Calu3 (cell line): ENCODE measurements around the gene PKP1. TPM values are rescaled to one million over a fixed set of nuclear protein-coding genes. Genes with fewer than 3 reads are reported as not detected.
"Not testable (repeated sequence)": the region's sequence is repeated elsewhere in the genome, so short reads cannot be mapped to it uniquely, and the experiment has no call there.

ENCODE experiments used
- Bru-seq: library from RNA; stranded (reverse); fragments of 400-500 nt; gene quantifications from one replicate; lab custom pipeline; 2021; lab: Mats Ljungman, UMichigan
- BruChase-seq, 2 experiments: library from RNA; stranded (reverse); fragments of 400-500 nt; gene quantifications; one replicate each; lab custom pipeline; 2021; lab: Mats Ljungman, UMichigan
- BruUV-seq: library from RNA; stranded (reverse); fragments of 400-500 nt; replicated peaks from 2 replicates; lab custom pipeline; 2021; lab: Mats Ljungman, UMichigan
- CTCF ChIA-PET: fragments of 300-600 bp; sonication (Branson Sonifier 250); formaldehyde crosslinking; loops from one replicate; lab custom pipeline; 2022; ENCODE audit warnings: antibody characterized with exemption; lab: Charles Lee
- DNase-seq: peaks from one replicate; pipeline ENCODE4 v3.0.0; 2022
- H3K27ac Mint-ChIP-seq: one replicate; pipeline ENCODE4 v1.8.0; 2022; ENCODE audit warnings: mixed read lengths; ENCODE audit not compliant: unreplicated experiment
- H3K27me3 Mint-ChIP-seq: one replicate; pipeline ENCODE4 v1.8.0; 2022; ENCODE audit warnings: mixed read lengths; ENCODE audit not compliant: unreplicated experiment
- H3K36me3 Mint-ChIP-seq: one replicate; pipeline ENCODE4 v1.8.0; 2022; ENCODE audit warnings: mild to moderate bottlenecking, moderate library complexity, mixed read lengths; ENCODE audit not compliant: insufficient read depth, unreplicated experiment
- H3K4me1 Mint-ChIP-seq: one replicate; pipeline ENCODE4 v1.8.0; 2022; ENCODE audit warnings: mild to moderate bottlenecking, low read depth, mixed read lengths; ENCODE audit not compliant: unreplicated experiment
- H3K4me3 Mint-ChIP-seq: one replicate; pipeline ENCODE4 v1.8.0; 2022; ENCODE audit warnings: mild to moderate bottlenecking, low read depth, moderate library complexity, mixed read lengths; ENCODE audit not compliant: unreplicated experiment
- H3K9me3 Mint-ChIP-seq: one replicate; pipeline ENCODE4 v1.8.0; 2022; ENCODE audit warnings: low read depth, mixed read lengths; ENCODE audit not compliant: unreplicated experiment
- intact Hi-C: fragments of 100-400 bp; cut with micrococcal nuclease; formaldehyde crosslinking; loops from one replicate; pipeline ENCODE4 v1.10.0; 2022; ENCODE audit not compliant: unreplicated experiment
- long read RNA-seq: library from polyadenylated mRNA; stranded (forward); transcript quantifications from one replicate; pipeline ENCODE4 v2.0.0, GENCODE V29; 2022
- total RNA-seq: library from RNA; stranded (reverse); gene quantifications from 2 replicates; pipeline ENCODE4 v1.2.3, GENCODE V29; 2022
- TF ChIP-seq, protein P1 (sequence below): fragments of 200-600 bp; IDR thresholded peaks from one replicate; pipeline ENCODE4 v1.8.0; 2022; ENCODE audit warnings: antibody characterized with exemption; ENCODE audit not compliant: unreplicated experiment

PKP1 gene, protein sequence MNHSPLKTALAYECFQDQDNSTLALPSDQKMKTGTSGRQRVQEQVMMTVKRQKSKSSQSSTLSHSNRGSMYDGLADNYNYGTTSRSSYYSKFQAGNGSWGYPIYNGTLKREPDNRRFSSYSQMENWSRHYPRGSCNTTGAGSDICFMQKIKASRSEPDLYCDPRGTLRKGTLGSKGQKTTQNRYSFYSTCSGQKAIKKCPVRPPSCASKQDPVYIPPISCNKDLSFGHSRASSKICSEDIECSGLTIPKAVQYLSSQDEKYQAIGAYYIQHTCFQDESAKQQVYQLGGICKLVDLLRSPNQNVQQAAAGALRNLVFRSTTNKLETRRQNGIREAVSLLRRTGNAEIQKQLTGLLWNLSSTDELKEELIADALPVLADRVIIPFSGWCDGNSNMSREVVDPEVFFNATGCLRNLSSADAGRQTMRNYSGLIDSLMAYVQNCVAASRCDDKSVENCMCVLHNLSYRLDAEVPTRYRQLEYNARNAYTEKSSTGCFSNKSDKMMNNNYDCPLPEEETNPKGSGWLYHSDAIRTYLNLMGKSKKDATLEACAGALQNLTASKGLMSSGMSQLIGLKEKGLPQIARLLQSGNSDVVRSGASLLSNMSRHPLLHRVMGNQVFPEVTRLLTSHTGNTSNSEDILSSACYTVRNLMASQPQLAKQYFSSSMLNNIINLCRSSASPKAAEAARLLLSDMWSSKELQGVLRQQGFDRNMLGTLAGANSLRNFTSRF
- 0.09 and 0.17 TPM in 2 replicates for total RNA-seq
- percentile 7 among the genes with signal in this experiment for Bru-seq, nascent RNA
- percentile 9 among the genes with signal in this experiment for BruChase-seq, experiment 1, labeled RNA remaining after a 6-hour chase
- BruChase-seq, experiment 2, labeled RNA remaining after a 2-hour chase: percentile 6 among the genes with signal in this experiment
- long read RNA-seq: 0 reads

DNA sequence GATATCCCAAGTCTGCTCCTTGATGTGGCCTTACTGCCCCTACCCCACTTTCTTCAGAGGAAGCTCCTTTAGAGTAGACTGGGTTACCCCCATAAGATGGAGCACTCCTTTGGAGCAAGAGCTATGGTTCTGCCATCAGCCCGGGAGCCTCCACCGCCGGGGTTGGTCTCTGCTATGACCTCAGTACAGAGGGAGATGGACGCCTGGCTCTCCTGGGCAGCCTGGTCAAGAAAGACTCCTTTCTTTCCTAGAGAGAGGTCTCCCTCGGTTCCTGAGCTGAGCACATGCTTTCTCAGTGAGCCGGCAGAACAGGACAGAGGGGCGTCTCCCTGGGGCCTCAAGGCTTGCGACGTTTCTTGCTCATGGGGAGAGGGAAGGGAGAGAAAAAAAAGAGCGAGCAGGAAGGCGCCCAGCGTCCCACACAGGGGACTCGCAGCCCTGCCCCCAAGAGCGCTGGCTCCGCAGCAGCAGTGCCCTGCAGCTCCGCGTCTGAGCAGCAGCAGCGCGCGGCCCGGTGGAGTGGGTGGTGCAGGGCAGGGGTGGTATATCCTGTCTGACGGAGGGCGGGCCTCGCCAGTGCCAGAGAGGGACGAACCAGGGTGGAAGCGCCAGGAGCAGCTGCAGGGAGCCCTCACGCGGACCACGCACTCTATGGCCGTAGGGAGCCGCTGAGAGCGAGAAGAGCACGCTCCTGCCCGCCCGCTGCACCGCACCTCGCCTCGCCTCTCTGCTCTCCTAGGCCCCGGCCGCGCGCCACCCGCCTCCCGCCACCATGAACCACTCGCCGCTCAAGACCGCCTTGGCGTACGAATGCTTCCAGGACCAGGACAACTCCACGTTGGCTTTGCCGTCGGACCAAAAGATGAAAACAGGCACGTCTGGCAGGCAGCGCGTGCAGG is at the start of gene PKP1:
PKP1 (plus strand) TSS at position 576 of the 899 bp plus-strand sequence; CDS start at position 773, 197 bp downstream.
- CTCF ChIA-PET: interaction anchor here (0.6 to 1.3 kb wide), 8 partner anchors 8 to 260 kb away, joined by 3 to 6 read pairs (median 3); no protein-coding TSS in a partner anchor
- Mint-ChIP-seq H3K4me1 (peaks cover 18% of the 10 kb centered on the region), H3K27me3 (peaks cover 37% of the 10 kb centered on the region), H3K9me3 (no peaks in the 10 kb centered on the region), H3K36me3 (no peaks in the 10 kb centered on the region), H3K4me3 (peak within 1 kb of the TSS; percentile 49), H3K27ac (no peak within 1 kb of the TSS)
- TF ChIP-seq, protein P1, sequence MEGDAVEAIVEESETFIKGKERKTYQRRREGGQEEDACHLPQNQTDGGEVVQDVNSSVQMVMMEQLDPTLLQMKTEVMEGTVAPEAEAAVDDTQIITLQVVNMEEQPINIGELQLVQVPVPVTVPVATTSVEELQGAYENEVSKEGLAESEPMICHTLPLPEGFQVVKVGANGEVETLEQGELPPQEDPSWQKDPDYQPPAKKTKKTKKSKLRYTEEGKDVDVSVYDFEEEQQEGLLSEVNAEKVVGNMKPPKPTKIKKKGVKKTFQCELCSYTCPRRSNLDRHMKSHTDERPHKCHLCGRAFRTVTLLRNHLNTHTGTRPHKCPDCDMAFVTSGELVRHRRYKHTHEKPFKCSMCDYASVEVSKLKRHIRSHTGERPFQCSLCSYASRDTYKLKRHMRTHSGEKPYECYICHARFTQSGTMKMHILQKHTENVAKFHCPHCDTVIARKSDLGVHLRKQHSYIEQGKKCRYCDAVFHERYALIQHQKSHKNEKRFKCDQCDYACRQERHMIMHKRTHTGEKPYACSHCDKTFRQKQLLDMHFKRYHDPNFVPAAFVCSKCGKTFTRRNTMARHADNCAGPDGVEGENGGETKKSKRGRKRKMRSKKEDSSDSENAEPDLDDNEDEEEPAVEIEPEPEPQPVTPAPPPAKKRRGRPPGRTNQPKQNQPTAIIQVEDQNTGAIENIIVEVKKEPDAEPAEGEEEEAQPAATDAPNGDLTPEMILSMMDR: no peak
- intact Hi-C loops: no loop called here
- no TSS peak for BruUV-seq
- peak; percentile 61 for DNase-seq

DNA sequence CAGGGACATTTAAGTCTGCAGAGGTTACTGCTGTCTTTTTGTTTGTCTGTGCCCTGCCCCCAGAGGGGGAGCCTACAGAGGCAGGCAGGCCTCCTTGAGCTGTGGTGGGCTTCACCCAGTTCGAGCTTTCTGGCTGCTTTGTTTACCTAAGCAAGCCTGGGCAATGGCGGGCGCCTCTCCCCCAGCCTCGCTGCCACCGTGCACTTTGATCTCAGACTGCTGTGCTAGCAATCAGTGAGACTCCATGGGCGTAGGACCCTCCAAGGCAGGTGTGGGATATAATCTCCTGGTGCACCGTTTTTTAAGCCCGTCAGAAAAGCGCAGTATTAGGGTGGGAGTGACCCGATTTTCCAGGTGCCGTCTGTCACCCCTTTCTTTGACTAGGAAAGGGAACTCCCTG is 43.7 kb upstream of the PKP1 start:
- H3K36me3 Mint-ChIP-seq, BruUV-seq, H3K4me3 Mint-ChIP-seq, H3K9me3 Mint-ChIP-seq, intact Hi-C loops, CTCF ChIA-PET, H3K4me1 Mint-ChIP-seq, H3K27ac Mint-ChIP-seq, DNase-seq: not testable (repeated sequence)
- peaks cover 75% of the 10 kb centered on the region for H3K27me3 Mint-ChIP-seq

DNA sequence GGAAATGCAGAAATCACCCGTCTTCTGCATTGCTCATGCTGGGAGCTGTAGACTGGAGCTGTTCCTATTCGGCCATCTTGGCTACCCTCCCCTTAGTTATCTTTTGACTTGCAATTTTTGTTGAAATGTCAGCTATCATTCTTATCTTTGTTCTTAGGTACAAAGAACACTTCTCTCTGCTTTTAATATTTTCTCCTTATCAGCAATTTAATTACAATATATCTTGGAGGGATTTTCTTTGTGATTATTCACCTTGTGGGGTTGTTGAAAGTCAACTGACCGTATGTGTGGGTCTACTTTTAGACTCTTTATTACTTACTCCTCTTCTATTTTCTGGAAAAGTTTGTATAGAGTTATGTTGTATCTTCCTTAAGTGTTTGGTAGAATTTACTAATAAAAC is 43.1 kb upstream of the PKP1 start:
- peaks cover 4% of the 10 kb centered on the region for H3K4me1 Mint-ChIP-seq
- intact Hi-C loops: no loop called here
- TF ChIP-seq, protein P1: no peak
- CTCF ChIA-PET: no interaction called here
- peaks cover 2% of the 10 kb centered on the region for H3K9me3 Mint-ChIP-seq
- H3K4me3 Mint-ChIP-seq: no peak overlapping the region
- BruUV-seq: no TSS peak
- H3K27me3 Mint-ChIP-seq: peaks cover 81% of the 10 kb centered on the region
- no peak overlapping the region for H3K27ac Mint-ChIP-seq
- H3K36me3 Mint-ChIP-seq: no peaks in the 10 kb centered on the region
- DNase-seq: no peak

DNA sequence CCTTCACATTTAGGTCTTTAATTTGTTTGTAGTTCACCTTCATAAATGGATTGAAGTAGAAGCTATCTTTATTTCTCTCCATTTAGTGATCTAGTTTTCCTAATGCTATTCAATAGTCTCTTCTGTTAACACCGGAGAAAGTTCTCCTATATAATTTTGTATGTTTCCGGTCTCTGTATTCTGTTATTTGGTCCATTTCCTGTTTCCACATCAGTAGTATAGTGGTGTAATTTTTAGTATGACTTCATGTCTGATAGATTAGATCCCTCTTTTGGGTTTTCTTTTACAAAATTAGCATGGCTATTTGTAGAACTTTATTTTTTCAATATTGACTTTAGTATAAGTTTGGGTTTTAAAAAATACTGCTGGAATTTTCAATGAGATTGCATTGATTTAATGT is 41.6 kb upstream of the PKP1 start:
- Mint-ChIP-seq H3K4me1 (peaks cover 8% of the 10 kb centered on the region), H3K36me3 (no peaks in the 10 kb centered on the region), H3K27me3 (peaks cover 96% of the 10 kb centered on the region), H3K27ac (no peak overlapping the region), H3K4me3 (no peak overlapping the region), H3K9me3 (peaks cover 2% of the 10 kb centered on the region)
- CTCF ChIA-PET: no interaction called here
- intact Hi-C loops: no loop called here
- TF ChIP-seq, protein P1: no peak
- no peak for DNase-seq
- BruUV-seq: no TSS peak
